Spleen (tissue), 7 donors: ENCODE data around the gene HDAC4.

Source experiments
- POLR2A ChIP-seq, 3 donors: fragments of 450-650 bp; IDR thresholded peaks; one replicate each; pipeline ENCODE4 v1.5.1; 2017; ENCODE audit warnings: antibody characterized with exemption in 3 of 3, mild to moderate bottlenecking in 1 of 3
- TF ChIP-seq, protein P1 (sequence below), 11 experiments: fragments of 200-600 bp in 7 of 11; fragments of 450-650 bp in 4 of 11; sonication (generic) in 4 of 11; IDR thresholded peaks in 8 of 11; conservative IDR thresholded peaks in 3 of 11; 1 replicate in 7 of 11; 2 replicates in 4 of 11; pipeline versions ENCODE4 v1.4.0 to v1.8.0; 2016 to 2021; ENCODE audit warnings: antibody characterized with exemption in 11 of 11, inconsistent platforms in 4 of 11, mild to moderate bottlenecking in 1 of 11
- donor health status: DM: no; HTN: no; CAD: no; lungs with moderate emphysema.
- donor health status: DM: no; HTN: no; CAD: no.
- donor health status: DM: no; HTN: no; CAD: no.

DNA sequence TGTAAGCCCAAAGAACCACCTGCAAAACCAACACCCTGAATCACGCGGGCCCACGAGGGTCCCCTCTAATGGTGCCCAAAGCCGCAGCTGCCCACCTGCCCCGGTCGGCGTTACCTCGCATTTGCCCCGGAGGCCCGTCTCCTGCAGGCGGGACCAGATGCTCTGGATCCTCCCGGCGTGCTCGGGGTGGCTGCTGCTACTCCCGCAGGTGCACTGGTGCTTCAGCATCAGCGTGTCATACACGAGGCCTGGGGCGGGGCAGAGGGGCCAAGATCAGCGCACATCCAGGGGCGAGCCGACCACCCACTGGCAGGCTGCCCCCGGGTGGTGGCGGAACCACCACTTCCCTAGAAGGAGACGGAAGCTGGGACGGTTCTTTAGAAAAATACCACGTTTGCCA, 292.9 kb downstream of the HDAC4 start:
- TF ChIP-seq, protein P1, sequence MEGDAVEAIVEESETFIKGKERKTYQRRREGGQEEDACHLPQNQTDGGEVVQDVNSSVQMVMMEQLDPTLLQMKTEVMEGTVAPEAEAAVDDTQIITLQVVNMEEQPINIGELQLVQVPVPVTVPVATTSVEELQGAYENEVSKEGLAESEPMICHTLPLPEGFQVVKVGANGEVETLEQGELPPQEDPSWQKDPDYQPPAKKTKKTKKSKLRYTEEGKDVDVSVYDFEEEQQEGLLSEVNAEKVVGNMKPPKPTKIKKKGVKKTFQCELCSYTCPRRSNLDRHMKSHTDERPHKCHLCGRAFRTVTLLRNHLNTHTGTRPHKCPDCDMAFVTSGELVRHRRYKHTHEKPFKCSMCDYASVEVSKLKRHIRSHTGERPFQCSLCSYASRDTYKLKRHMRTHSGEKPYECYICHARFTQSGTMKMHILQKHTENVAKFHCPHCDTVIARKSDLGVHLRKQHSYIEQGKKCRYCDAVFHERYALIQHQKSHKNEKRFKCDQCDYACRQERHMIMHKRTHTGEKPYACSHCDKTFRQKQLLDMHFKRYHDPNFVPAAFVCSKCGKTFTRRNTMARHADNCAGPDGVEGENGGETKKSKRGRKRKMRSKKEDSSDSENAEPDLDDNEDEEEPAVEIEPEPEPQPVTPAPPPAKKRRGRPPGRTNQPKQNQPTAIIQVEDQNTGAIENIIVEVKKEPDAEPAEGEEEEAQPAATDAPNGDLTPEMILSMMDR (IDR thresholded peaks at IDR 0.05 in 8 of 11, conservative IDR thresholded peaks at IDR 0.05 in 3 of 11), result no peak
- no peak for TF ChIP-seq POLR2A (IDR thresholded peaks at IDR 0.05)
